ENCODE results near the gene PEX11B. TPM values are rescaled to one million over a fixed set of nuclear protein-coding genes. Genes with fewer than 3 reads are reported as not detected.

The PEX11B gene
- total RNA-seq, 6 experiments from 2014 or later = 12.3 to 23.0 (median 15.2) TPM

GRCh38 chr1:145918992-145919939 is 749 bp upstream of the PEX11B start:
- peak overlapping the region; percentile 73 to 91 (median 85) for H3K27ac ChIP-seq
- peak; percentile 84 to 89 (median 88) for DNase-seq
- H3K9me3 ChIP-seq = no peaks in the 10 kb centered on the region
- 1% methylated on average over 25 of the region's 33 CpGs for WGBS (ENCODE audit: insufficient coverage, low coverage, low lambda C conversion rate, missing lambda C conversion rate)
- intact Hi-C loops (cut with DNase I) = no loop called here
- H3K27me3 ChIP-seq = no peaks in the 10 kb centered on the region
- H3K4me1 ChIP-seq = peaks cover 0 to 15% (median 6%) of the 10 kb centered on the region in 4 donors
- TF ChIP-seq CTCF (IDR thresholded peaks at IDR 0.05) (no peak), POLR2A (IDR thresholded peaks at IDR 0.05) (no peak)
- peak overlapping the region; percentile 88 to 95 (median 92) for H3K4me3 ChIP-seq
- H3K36me3 ChIP-seq = peaks cover 0 to 21% (median 7%) of the 10 kb centered on the region in 4 donors
- peak; percentile 71 to 75 (median 74) for ATAC-seq

GRCh38 chr1:145917595-145917994 is 922 bp downstream of the PEX11B start:
- DNase-seq (no peak), ATAC-seq (no peak)
- Histone ChIP-seq H3K27ac (peak overlapping the region in 2 of 3 donors; percentile 73 to 91), H3K36me3 (peaks cover 0 to 23% (median 10%) of the 10 kb centered on the region in 4 donors), H3K27me3 (no peaks in the 10 kb centered on the region), H3K4me3 (peak overlapping the region; percentile 88 to 95 (median 92)), H3K4me1 (peaks cover 0 to 15% (median 6%) of the 10 kb centered on the region in 4 donors), H3K9me3 (no peaks in the 10 kb centered on the region)
- no peak for TF ChIP-seq CTCF (IDR thresholded peaks at IDR 0.05)
- no peak for TF ChIP-seq POLR2A (IDR thresholded peaks at IDR 0.05)
- 56% methylated on average over 5 of the region's 5 CpGs for WGBS (ENCODE audit: insufficient coverage, low coverage, low lambda C conversion rate, missing lambda C conversion rate)
- intact Hi-C loops (cut with DNase I) = no loop called here

- no peak overlapping the region for H3K27ac ChIP-seq
- no peaks in the 10 kb centered on the region for H3K9me3 ChIP-seq
- DNase-seq (no peak), ATAC-seq (no peak)
- no peak overlapping the region for H3K4me3 ChIP-seq
- H3K27me3 ChIP-seq = no peaks in the 10 kb centered on the region
- peaks cover 0 to 32% (median 13%) of the 10 kb centered on the region in 4 donors for H3K36me3 ChIP-seq
- no peak for TF ChIP-seq CTCF (IDR thresholded peaks at IDR 0.05)
- no peak for TF ChIP-seq POLR2A (IDR thresholded peaks at IDR 0.05)
- intact Hi-C loops (cut with DNase I) = no loop called here
- H3K4me1 ChIP-seq = peaks cover 0 to 15% (median 6%) of the 10 kb centered on the region in 4 donors
- 78% methylated on average over 5 of the region's 5 CpGs for WGBS (ENCODE audit: insufficient coverage, low coverage, low lambda C conversion rate, missing lambda C conversion rate)
Measured at GRCh38 chr1:145916745-145917144, 1.8 kb downstream of the PEX11B start.

GRCh38 chr1:145912128-145912641 is 6.3 kb downstream of the PEX11B start:
- WGBS (ENCODE audit: insufficient coverage, low coverage, low lambda C conversion rate, missing lambda C conversion rate) = 76% methylated on average over 9 of the region's 11 CpGs
- Histone ChIP-seq H3K4me1 (peaks cover 0 to 3% (median 1%) of the 10 kb centered on the region in 4 donors), H3K9me3 (no peaks in the 10 kb centered on the region), H3K27ac (no peak overlapping the region), H3K4me3 (no peak overlapping the region), H3K27me3 (no peaks in the 10 kb centered on the region), H3K36me3 (peaks cover 0 to 42% (median 14%) of the 10 kb centered on the region in 4 donors)
- TF ChIP-seq CTCF (IDR thresholded peaks at IDR 0.05) = no peak
- TF ChIP-seq POLR2A (IDR thresholded peaks at IDR 0.05) = no peak
- ATAC-seq = no peak
- no peak for DNase-seq
- intact Hi-C loops (cut with DNase I) = no loop called here

Data from right lobe of liver (tissue), 6 donors.